Measurements from ENCODE around the gene TAF6L.
"Not testable (repeated sequence)": the region's sequence is repeated elsewhere in the genome, so short reads cannot be mapped to it uniquely, and the experiment has no call there.

DNA sequence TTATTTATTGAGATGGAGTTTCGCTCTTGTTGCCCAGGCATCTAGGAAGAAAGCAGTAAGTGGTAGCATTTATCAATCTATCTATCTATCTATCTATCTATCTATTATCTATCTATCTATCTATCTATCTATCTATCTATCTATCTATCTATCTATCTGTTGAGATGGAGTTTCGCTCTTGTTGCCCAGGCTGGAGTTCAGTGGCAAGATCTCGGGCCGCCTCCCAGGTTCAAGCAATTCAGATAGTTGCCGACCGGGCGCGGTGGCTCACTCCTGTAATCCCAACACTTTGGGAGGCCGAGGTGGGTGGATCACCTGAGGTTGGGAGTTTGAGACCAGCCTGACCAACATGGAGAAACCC is 10.3 kb upstream of the TAF6L start:
- TF ChIP-seq CTCF, EZH2 (IDR thresholded peaks at IDR 0.05): not testable (repeated sequence)
